Adipocyte (in vitro differentiated cells): ENCODE measurements around the gene KLF5.
"Not testable (repeated sequence)": the region's sequence is repeated elsewhere in the genome, so short reads cannot be mapped to it uniquely, and the experiment has no call there.

ENCODE experiments used
- DNase-seq: peaks from one replicate; pipeline ENCODE4 v3.0.0-alpha.2; 2015; ENCODE audit warnings: low read depth
- H3K27me3 ChIP-seq: replicated peaks from 2 replicates; pipeline ENCODE4 v1.7.0; 2013; ENCODE audit warnings: mild to moderate bottlenecking, low read length, moderate library complexity; ENCODE audit not compliant: control insufficient read depth, insufficient read depth
- H3K36me3 ChIP-seq: 2 replicates; pipeline ENCODE4 v1.7.0; 2013; ENCODE audit warnings: low read length, mild to moderate bottlenecking, moderate library complexity; ENCODE audit not compliant: control insufficient read depth, insufficient read depth, severe bottlenecking
- H3K4me1 ChIP-seq: 2 replicates; pipeline ENCODE4 v1.7.0; 2013; ENCODE audit warnings: mild to moderate bottlenecking, low read length, moderate library complexity; ENCODE audit not compliant: control insufficient read depth, insufficient read depth
- H3K4me3 ChIP-seq: 2 replicates; pipeline ENCODE4 v1.7.0; 2013; ENCODE audit warnings: mild to moderate bottlenecking, low read length, moderate library complexity
- H3K9ac ChIP-seq: 2 replicates; pipeline ENCODE4 v1.7.0; 2013; ENCODE audit warnings: mild to moderate bottlenecking, low read length, moderate library complexity
- H3K9me3 ChIP-seq: 2 replicates; pipeline ENCODE4 v1.7.0; 2013; ENCODE audit warnings: mild to moderate bottlenecking, low read length, moderate library complexity; ENCODE audit not compliant: control insufficient read depth

The KLF5 gene

DNA sequence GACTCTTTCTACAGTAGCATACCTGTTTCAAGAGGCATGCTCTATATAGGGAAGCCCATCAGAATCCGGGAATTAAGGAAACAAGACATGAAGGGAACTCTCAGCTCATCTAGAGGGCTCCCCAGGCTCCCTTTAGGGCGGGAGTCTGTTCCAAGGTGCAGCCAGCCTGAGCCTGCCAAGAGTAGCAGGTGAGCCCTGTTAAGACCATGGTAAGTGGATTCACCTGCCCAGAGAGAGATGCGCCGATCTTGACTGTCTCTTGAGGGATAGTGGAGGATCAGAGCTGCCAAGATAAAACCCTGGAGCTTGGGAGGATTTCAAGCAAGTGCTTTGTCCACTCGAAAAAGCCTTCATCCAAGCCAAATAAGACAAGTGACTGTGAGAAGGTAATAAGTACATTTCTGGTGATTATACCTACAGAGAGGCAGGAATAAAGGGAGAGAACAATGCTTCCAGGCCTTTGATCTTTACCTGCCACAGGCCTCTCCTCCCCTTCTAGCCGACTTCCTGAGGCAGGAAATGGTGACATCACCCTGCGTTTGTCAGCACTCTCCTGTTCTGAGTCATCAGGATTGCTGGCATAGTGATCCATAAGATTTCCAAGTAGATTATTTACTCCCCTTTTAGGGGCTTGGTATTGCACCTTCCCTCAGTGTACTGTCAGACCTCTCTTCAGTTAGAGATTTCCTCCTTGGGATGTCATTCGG, 31.5 kb downstream of the KLF5 start:
- peak; percentile 46 for DNase-seq
- peaks cover 27% of the 10 kb centered on the region for H3K9me3 ChIP-seq
- no peak overlapping the region for H3K4me3 ChIP-seq
- no peaks in the 10 kb centered on the region for H3K27me3 ChIP-seq
- H3K4me1 ChIP-seq = no peaks in the 10 kb centered on the region
- no peak overlapping the region for H3K9ac ChIP-seq
- H3K36me3 ChIP-seq = no peaks in the 10 kb centered on the region

DNA sequence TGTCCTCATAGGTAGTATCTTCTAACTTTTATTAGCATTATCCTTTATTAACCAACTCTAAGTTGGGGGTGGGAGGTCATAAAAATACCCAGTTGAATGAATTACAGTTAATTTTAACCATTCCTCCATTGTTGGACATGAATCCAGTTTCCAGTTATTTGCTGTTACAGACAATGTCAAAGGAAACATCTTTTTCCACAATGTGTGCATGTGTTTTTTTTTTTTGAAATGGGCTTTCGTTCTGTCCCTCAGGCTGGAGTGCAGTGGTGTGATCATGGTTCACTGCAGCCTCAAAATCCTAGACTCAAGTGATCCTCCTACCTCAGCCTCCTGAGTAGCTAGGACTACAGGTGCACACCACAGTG, 32.0 kb downstream of the KLF5 start:
- DNase-seq = no peak
- Histone ChIP-seq H3K36me3 (no peaks in the 10 kb centered on the region), H3K9ac (no peak overlapping the region), H3K9me3 (peaks cover 27% of the 10 kb centered on the region), H3K27me3 (no peaks in the 10 kb centered on the region), H3K4me3 (no peak overlapping the region), H3K4me1 (no peaks in the 10 kb centered on the region)

DNA sequence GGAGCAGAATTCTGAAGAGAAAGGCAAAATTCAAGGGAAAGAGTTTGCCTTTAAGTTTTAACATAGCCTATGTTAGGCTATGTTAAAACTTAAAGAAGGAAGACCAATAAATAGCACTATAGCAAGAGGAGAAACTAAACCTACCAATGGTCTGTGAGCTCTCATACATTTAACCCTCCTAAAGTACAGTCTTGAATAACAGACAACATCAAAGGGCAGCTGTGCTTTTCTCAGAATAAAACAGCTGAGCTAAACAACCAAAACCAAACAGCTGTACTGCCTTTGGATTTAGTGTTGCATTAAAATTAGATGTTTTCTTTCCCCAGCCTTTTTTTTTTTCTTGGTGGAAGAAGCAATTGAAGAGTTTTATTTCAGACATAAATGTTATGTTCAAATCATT, 34.0 kb downstream of the KLF5 start:
- Histone ChIP-seq H3K4me3 (no peak overlapping the region), H3K9me3 (peaks cover 14% of the 10 kb centered on the region), H3K27me3 (no peaks in the 10 kb centered on the region), H3K36me3 (no peaks in the 10 kb centered on the region), H3K9ac (no peak overlapping the region), H3K4me1 (no peaks in the 10 kb centered on the region)
- no peak for DNase-seq

DNA sequence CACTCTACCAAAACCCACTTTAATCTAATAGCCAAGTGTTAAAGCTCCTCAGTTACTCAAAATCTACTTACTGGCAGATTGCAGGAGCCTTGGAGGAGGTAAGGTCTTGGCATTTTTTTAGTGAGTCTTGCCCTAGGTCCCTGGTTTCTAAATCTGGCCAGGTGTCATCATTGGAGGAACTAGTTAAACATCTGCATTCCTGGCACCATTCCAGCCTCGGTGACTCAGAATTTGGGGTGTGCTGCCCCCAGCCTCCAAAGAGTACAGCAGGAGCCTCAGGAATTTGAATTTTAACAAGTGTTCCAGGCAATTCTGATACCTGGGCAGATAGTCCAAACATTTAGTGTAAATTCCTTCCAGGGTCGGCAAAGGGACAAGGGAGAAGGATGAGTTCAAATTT, 37.4 kb downstream of the KLF5 start:
- no peaks in the 10 kb centered on the region for H3K36me3 ChIP-seq
- no peaks in the 10 kb centered on the region for H3K9me3 ChIP-seq
- H3K4me3 ChIP-seq = no peak overlapping the region
- no peaks in the 10 kb centered on the region for H3K27me3 ChIP-seq
- H3K4me1 ChIP-seq = no peaks in the 10 kb centered on the region
- DNase-seq = no peak
- H3K9ac ChIP-seq = no peak overlapping the region

DNA sequence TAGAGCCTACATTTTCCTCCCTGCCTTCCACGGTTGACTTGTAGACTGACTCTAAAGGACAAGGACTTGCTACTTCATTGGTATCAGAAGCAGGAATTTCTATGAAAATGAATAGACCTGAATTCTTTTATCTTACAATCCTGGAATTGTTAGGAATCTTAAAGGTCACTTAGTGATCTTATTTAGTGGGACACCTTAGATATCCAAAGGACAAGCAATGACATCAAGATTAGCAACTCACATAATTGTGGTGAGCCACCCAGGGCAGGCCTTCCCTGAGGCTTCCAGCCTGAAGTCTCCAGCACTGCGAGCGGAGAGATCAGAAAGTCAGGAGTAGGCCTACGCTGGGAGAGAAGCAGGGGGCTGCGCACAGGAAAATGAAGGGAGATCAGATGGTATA, 37.8 kb downstream of the KLF5 start:
- H3K36me3 ChIP-seq = no peaks in the 10 kb centered on the region
- no peaks in the 10 kb centered on the region for H3K9me3 ChIP-seq
- H3K27me3 ChIP-seq = no peaks in the 10 kb centered on the region
- H3K9ac ChIP-seq = no peak overlapping the region
- DNase-seq = no peak
- H3K4me1 ChIP-seq = no peaks in the 10 kb centered on the region
- no peak overlapping the region for H3K4me3 ChIP-seq

DNA sequence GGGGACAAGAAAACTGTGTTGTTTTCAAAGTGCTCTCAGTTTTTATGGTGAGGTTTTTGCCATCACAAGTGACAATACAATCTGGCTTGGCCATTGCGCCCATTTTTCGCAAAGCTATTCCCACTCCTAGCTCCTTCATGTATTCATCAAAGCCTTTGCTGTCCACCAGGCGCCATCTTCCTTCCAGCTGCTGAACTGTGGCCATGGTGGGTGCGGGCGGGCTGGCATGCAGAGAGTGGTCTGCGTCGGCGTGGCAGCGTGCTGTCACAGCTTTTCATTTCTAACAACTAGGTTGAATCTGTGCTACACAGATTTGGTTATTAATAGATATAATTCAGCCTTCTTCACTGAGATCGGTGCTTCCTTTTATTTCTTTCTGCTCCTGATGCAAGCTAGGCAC, 42.0 kb downstream of the KLF5 start:
- not testable (repeated sequence) for H3K4me3 ChIP-seq, H3K9ac ChIP-seq

DNA sequence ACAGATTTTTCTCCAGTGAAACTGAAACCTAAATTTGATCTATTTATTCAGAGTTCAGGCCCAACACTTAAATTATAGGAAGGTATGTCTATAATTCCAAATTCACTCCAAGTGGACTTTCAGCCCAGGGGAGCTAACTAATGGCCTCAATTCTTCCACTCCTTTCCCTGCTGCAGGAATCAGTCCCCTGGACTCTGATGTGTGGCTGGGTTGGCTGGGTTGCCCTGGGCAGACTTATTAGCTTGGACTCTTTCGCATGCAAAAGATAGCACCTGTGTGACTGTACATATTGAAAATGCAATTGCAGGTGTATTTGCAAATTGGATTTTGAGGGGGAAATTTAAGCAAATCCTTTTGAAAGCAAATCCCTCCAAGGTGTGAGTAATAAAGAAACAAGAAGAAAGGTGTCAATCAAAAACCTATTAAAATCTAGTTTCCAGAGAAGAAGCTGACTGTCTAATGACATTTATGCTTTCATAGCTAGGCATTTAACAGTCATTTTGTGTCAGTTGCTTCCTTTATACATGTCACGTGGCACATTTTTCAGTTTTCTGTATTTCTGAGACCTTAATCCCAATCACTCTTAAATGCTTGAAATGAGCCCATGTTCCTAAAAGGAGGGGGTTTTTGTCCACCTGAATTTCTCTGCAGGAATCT, 42.7 kb downstream of the KLF5 start:
- H3K9ac ChIP-seq = no peak overlapping the region
- no peak for DNase-seq
- no peak overlapping the region for H3K4me3 ChIP-seq
- H3K9me3 ChIP-seq = no peaks in the 10 kb centered on the region
- H3K27me3 ChIP-seq = no peaks in the 10 kb centered on the region
- H3K36me3 ChIP-seq = no peaks in the 10 kb centered on the region
- H3K4me1 ChIP-seq = no peaks in the 10 kb centered on the region

More for the DNA sequence above, 42.0 kb downstream of the KLF5 start:
- H3K36me3 ChIP-seq, H3K9me3 ChIP-seq, DNase-seq, H3K27me3 ChIP-seq, H3K4me1 ChIP-seq: not testable (repeated sequence)

DNA sequence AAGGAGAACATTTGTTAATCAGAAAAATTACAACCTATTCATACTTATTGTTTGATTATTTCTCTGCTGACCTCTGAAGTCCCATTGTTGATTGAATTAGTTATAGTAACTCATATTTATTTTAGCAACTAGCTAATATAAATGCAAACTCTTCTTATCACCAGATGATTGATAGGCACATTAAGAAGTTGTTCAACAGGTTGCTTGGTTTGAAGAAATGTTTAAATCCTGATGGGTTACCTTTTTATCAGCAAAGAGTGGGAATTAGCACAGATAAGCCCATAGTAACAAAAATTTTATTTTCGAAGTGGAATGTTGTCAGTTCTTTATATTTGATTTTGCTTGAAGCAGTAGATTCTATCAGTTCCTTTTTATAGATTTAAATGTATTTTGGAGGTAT, 44.4 kb downstream of the KLF5 start:
- no peak for DNase-seq
- Histone ChIP-seq H3K27me3 (no peaks in the 10 kb centered on the region), H3K9me3 (no peaks in the 10 kb centered on the region), H3K4me3 (no peak overlapping the region), H3K9ac (no peak overlapping the region), H3K36me3 (no peaks in the 10 kb centered on the region), H3K4me1 (no peaks in the 10 kb centered on the region)

DNA sequence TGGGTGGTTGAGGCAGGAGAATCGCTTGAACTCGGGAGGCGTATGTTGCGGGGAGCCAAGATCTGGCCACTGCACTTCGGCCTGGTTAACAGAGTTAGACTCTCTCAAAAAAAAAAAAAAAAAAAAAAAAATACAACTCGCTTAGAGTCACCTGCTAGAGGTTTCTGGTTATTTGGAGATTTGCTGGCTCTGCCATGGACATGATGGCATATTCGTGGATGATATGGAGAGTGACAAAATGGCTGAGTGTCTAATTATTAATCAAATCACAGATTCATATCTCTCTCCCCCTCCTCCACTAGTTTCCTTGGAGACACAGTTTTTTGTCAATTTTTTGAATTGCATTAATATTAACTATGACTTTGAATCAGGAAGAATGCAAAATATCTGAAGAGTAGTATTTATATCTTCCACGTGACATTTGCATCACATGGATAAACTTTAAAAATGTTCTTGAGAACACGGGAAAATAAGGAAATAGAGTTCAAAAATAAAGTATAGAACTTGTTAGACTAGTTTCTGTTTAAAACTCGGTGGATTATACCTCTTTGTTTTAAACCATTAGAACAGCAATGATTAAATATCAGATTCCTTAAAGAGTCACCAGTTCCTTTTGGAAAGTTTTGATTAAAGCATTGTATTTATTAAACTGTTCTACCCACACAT, 47.8 kb downstream of the KLF5 start:
- no peak for DNase-seq
- Histone ChIP-seq H3K4me1 (peaks cover 10% of the 10 kb centered on the region), H3K9me3 (no peaks in the 10 kb centered on the region), H3K36me3 (no peaks in the 10 kb centered on the region), H3K9ac (no peak overlapping the region), H3K27me3 (no peaks in the 10 kb centered on the region), H3K4me3 (no peak overlapping the region)

DNA sequence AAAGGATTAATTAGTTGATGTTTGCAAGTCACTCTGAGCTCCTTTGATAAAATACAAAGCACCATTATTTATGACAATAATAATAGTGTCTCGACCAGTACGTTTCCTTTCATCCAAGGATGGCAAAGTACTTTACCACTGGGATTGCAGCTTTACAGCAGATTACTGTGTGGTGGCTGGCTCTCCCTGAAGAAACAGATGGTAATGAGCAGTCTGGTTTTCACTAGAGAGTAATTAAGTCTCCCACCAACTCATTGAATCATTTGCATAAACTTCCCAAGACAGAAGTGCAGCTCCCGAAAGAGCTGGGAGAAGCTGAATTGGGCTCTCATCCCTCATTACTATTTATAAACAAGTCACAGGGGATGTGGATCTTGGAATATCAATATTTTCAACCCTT, 48.7 kb downstream of the KLF5 start:
- no peaks in the 10 kb centered on the region for H3K36me3 ChIP-seq
- H3K9ac ChIP-seq = no peak overlapping the region
- H3K9me3 ChIP-seq = no peaks in the 10 kb centered on the region
- H3K4me1 ChIP-seq = peaks cover 10% of the 10 kb centered on the region
- no peak overlapping the region for H3K4me3 ChIP-seq
- H3K27me3 ChIP-seq = no peaks in the 10 kb centered on the region
- DNase-seq = no peak

DNA sequence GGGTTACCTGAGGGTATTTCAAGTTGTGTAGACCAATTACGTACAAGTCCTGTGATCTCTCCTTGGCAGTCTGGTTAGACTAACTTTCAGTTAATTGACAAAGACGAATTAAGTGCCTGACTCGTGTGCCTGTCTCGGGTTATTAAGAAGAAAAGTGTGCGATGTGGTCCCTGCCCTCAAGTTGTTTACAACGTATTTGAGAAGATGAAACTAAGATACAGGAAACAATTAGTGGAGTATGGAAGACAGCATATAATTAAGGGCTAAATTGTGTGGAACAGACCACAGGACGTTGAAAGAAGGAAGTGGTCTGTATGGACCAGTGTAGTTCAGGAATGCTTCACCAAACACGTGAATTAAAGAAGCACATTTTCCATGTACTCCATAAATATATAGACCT, 49.2 kb downstream of the KLF5 start:
- no peak for DNase-seq
- Histone ChIP-seq H3K9ac (no peak overlapping the region), H3K9me3 (no peaks in the 10 kb centered on the region), H3K4me3 (no peak overlapping the region), H3K4me1 (peaks cover 10% of the 10 kb centered on the region), H3K36me3 (no peaks in the 10 kb centered on the region), H3K27me3 (no peaks in the 10 kb centered on the region)
